NCI-H526 (cell line): ENCODE data around the gene PLPPR2.
A peak's percentile ranks its signal among the peaks of the same experiment; 100 is the strongest.
"Not testable (repeated sequence)": the region's sequence is repeated elsewhere in the genome, so short reads cannot be mapped to it uniquely, and the experiment has no call there.

Source experiments
- DNase-seq, 2 experiments: peaks; one replicate each; lab custom pipeline; 2025; lab: John Stamatoyannopoulos, UW

Gene PLPPR2

DNA sequence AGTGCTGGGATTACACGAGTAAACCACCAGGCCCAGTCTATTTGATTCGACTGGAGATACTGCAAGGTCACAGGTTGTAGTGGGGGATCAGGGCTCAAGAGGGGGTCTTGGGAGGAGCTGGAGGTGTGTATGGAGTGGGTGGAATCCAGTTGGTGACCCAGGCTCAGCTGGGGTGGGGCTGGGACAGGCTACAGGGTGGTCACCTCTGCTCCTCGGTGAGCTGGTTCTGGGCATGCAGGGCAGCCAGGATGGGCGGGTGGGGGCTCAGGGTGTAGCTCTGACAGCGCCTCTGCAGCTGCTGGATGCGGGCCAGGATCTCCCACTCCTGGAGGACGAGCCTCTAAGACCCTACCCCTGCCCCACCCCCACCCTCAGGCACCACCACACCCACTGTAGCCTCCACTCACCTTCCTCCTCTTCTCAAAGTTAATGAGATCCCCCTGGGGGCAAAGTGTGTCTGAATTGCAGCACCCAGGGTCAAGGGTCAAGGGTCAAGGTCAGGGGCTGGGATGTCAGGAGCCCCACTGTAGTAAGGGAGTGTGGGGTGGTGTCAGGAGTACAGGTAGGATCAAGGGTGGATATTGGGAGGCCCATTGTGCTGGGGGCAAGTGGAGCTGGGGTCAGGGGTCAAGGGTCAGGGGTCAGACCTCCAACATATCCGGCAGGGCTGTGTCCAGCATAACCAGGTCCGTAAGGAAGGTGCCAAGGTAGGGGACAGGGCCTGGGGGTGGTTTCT is 46.7 kb downstream of the PLPPR2 start:
- DNase-seq = no peak

DNA sequence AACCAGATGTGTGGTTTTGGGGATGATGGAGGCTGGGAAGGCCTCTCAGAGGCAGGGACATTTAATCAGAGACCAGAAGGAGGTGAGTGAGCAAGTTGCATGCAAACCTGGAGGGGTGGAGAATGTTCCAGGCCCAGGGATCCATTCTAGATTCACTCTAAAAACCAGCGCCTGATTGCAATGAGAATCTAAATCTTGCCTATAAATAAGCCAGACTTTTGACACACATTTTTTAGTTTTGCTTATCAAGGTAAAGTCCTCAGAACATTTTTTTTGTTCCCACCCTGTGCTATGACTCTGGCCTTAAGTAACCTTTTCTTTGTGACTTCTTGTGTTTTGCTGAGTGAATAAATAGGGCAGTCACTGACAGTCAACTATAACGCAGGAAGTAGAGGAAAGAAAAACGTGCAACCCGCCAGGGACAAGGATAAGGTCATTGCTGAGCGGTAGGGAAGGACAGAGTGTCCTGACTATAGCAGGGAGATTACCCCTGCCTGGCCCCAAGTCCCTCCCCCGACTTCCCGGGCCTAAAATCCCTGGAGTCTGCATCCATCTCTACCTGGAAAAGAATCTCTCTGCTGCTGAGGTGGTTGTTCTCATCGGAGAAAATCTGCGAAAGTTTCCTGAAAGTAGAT is 49.5 kb downstream of the PLPPR2 start:
- DNase-seq = no peak

DNA sequence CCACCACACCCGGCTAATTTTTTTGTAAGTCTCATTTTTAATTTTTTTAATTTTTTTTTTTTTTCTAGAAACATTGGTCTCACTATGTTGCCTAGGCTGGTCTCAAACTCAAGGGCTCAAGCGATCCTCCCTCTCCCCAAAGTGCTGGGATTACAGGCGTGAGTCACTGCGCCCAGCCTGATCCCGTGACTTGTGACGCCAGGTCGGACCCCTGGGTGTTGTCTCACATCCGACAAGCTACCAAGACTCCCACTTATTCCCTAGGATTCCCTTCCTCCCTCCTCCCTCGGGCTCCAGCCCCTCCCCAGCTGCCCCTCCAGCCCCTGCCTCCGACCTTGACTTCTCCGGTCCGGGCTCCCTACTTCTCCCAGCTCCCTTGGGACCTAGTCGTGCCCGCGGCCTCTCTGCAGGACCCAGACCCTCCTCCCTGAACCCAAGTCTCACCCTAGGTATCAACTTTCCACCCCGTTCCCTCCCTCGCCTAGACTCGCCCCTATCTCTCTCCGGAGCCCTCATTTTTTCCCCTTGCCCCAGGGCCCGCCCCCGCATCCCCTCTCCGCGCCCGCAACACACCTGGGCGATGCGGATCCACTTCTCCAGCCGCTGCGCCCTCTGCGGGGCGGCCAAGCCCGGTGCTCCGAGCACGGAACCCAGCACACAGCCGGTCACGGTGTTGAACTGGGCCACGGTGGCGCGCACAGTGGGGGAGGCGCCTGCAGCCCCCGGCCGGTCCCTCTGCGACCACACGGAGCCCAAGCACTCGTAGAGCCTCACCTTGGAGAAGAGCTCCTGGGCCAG is 50.8 kb downstream of the PLPPR2 start:
- DNase-seq = no peak

DNA sequence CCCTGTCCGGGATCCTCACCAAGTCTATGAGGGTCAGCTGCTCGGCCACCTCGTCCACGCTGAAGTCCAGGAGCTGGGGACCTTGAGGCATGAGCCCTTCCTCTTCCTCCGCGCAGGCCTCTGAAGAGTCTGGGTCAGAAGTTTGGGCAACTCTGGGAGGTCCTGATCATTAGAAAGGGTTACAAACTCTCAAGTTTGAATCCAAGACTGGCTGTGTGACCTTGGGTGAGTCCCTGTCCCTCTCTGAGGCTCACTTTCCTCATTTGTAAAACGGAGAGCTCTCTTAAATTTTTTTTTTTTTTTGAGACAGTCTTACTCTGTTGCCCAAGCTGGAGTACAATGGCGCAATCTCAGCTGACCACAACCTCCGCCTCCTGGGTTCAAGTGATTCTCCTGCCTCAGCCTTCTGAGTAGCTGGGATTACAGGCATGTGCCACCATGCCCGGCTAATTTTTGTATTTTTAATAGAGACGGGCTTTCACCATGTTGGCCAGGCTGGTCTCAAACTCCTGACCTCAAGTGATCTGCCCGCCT is 51.5 kb downstream of the PLPPR2 start:
- DNase-seq = not testable (repeated sequence)

DNA sequence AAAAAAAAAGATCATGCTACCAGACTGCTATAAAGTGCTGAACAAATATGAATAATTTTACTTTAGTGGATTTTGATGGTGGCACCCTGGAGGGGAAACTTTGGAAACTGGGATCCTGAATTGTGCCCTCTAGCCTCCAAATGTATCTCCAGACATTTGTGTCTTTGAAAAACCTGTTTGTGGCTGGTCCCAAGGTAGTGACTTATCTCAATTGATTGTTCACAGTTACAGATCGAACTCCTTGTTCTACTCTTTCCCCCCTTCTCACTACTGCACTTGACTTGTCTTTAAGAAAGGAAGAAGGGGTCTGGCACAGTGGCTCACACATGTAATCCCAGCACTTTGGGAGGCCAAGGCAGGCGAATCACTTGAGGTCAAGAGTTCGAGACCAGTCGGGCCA is 53.4 kb downstream of the PLPPR2 start:
- no peak for DNase-seq

DNA sequence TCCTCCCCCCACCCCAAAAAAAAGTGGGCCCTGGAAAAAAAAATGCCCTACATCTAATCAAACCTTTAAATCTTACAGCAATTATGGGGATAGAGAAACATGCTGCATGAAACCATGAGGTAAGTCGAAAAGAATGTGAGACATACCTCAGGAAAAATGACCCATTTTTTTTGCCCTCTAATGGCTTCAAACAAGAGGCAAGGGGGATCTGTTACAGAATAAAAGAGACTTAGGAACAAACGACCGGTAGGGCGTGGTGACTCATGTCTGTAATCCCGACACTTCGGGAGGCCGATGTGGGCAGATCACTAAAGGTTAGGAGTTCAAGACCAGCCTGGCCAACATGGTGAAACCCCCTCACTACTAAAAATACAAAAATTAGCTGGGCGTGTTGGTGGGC is 55.5 kb downstream of the PLPPR2 start:
- no peak for DNase-seq

DNA sequence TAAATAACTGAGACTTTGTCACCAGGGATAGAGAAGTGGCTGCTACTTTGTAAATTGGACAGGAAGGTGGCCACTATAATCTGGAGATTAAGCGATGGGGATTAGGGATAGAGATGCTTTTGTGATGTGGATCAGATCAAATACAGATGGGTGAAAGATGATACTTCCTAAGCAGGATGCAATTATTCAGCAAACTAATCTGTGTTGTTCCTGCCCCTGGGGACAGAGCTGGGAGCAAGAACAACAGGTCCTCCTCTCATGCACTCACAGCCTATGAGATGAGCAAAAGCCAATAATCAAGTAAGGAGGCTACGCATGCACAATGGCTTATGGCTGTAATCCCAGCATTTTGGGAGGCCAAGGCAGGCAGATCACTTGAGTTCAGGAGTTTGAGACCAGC is 59.3 kb downstream of the PLPPR2 start:
- DNase-seq = peak in 1 of 2 experiments; percentile 25
